Activated CD4-positive, alpha-beta T cell treated with anti-CD3 and anti-CD28 coated beads for 4 hours (primary cell): Measurements from ENCODE around the gene CWC22.
"Not testable (repeated sequence)": the region's sequence is repeated elsewhere in the genome, so short reads cannot be mapped to it uniquely, and the experiment has no call there.

Experiments
- DNase-seq, 2 donors: peaks; one replicate each; pipeline ENCODE4 v3.0.0-alpha.2; 2020

CWC22 gene

DNA sequence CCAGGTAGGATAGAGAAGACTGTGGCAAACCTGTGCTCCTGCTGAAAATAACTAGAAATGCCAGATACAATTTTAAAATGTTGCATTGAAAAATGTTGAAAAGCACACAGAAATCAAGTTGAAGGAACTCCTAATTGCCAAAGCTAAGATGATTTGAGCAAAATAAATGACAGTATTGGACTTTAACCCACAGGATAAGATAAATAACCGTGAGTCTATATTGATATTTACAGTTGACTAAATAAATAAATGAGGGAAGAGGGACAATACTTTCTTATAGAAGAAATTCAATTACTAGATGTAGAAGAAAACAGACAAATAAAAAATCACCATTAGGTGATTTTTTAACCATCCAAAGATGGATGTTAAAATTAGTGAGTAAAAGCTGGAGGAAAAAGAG lies 59.0 kb downstream of the CWC22 start:
- no peak for DNase-seq

DNA sequence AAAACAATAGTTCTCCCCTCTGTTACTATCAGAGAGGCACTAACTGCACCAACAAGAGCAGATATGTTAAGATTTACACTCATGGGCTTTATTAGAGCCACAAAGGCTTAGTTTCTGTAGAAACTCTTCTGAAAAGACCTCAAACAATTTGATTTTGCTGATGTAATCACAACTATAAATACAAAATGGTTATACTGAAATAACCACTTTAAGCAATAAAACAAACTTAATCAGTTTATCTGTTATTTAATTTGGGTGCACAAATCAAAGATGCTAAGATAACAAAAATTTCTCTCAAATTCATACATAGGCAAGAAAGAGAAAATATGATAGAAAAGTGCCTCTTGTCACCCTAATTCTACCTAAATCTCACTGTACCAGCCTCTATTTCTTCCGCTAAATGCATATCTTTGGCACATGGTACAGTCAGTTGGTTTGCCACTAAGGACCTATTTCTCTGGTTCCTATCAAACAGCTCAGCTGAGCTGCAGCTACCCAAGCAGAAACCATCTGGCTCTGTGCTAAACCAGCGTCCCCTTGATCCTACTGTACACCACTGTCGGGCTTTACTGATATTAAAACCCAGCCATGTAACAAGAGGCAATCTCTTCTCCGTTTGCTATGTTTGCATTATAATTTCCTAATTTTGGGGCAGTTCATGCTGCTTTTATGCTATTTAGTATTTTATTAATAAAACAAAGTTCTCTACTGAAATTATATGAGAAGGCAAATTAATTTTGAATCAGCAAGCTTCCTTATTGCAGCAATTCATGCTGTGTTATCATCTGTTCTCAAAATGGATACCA lies 60.1 kb downstream of the CWC22 start:
- DNase-seq = no peak

DNA sequence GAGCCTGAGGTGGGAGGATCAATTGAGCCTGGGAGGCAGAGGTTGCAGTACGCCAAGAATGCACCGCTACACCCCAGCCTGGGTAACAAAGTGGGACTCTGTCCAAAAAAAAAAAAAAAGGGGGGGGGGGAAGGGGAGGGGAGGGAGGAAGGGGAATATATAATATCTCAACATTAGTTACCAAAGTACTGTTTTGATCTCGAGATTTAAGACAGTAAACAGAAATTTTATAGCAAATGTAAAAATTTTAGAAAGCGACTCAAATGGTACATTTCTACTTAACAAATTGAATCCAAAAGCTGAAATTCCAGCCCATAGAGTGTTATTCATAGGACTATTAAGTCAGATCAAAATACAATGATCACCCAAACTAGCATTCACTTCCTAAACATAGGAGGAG lies 60.8 kb downstream of the CWC22 start:
- no peak for DNase-seq

DNA sequence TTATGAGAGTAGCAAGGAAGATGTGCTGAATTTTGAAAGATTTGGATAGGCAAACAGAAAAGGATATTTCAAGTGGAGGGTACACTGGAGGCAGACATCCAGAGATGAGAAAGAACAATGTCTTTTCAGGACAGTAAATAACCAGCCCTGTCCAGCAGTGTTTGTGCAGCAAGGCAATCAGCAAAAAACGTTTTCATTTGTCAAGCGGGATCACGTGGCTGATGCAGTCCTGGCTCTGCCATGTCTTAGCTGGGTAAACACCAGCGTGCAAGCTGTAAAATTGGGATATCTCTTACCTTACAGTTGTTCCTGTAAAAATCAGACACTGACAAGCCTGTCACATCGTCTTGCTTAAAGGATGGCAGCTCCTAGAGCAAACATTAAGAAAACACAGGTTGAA lies 67.8 kb downstream of the CWC22 start:
- no peak for DNase-seq

DNA sequence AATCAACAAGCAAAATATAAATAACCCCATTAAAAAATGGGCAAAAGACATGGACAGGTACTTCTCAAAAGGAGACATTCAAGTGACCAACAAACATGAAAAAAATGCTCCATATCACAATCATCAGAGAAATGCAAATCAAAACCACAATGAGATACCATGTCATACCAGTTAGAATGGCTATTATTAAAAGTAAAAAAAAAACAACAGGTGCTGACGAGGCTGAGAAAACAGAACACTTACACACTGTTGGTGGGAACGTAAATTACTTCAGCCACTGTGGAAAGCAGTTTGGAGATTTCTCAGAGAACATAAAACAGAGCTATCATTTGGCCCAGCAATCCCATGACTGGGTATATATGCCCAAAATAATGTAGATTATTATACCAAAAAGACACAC lies 69.1 kb downstream of the CWC22 start:
- DNase-seq = no peak

DNA sequence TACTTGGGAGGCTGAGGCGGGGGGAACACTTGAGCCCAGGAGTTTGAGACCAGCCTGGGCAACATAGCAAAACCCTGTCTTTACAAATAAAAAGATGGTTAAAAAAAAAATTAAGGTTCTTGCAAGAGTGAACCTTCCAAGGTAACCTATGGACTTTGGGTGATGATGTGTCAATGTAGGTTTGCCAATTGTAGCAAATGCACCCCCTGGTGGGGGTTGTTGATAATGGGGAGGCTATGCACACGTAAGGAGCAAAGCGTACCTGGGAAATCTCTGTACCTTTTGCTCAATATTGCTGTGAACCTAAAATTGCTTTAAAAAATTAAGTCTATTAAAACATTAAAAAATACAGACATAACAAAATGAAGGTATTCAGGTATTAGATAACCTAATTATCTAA lies 70.4 kb downstream of the CWC22 start:
- peak in 1 of 2 donors; percentile 1 for DNase-seq

DNA sequence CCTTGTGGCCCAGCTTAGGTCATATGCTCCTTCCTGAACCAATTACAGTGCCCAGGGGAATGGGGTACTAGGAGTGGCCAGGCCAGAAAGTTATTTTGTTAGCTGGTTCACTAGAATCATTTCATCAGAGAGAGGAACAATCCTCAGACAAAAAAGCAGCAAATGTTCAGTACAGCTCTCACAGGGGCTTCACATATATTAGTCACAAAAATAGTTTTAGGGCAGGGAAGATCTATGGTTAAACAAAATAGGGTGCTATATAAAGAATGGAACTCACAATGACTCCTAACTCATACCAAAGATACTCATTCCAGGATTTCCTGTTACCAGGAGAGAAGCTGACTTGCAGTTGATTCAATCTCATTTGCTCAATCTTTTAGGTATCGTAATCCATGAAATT lies 71.0 kb downstream of the CWC22 start:
- no peak for DNase-seq

DNA sequence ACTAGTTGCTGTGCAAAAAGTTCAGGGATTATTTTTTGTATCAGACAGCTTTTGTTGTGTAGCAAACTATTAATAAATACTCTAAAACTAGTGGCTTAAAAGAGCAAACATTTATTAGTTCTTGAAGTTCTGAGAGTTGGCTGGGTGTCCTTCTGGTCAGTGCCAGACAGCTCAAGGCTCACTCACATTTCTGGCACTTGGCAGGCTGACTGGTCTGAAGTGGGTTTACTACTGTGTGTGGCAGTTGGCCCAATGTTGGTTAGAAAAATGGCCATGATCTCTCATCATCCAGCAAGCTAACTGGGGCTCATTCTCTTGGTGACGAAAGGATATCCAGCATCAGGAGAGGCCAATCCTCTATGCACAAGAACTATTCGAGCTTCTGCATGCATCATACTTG lies 74.3 kb downstream of the CWC22 start:
- no peak for DNase-seq

DNA sequence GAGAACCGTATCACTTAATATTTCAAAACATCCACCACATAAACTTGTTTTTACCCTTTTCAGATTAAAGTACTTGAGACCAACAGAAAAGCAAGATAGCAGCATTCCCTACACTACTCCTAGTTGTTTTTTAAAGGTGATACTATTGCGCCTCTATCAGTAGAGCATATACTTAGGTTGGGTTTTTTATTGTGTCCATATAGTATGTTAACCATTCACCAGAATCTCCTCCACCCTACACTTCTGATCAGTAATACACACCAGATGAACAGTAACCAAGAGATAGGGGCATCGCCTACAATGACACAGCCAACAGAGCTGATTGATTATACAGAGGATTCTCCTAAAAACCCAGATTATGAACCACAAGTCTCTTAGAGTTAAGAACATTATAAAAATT lies 75.6 kb downstream of the CWC22 start:
- DNase-seq = no peak

DNA sequence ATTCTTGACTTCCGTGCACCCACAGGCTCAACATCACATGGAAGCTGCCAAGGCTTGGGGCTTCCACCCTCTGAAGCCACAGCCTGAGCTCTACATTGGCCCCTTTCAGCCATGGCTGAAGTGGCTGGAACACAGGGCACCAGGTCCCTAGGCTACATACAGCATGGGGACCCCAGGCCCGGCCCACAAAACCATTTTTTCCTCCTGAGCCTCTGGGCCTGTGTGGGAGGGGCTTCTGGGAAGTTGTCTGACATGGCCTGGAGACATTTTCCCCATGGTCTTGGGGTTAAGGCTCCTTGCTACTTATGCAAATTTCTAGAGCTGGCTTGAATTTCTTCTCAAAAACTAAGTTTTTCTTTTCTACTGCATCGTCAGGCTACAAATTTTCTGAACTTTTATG lies 77.1 kb downstream of the CWC22 start:
- not testable (repeated sequence) for DNase-seq

DNA sequence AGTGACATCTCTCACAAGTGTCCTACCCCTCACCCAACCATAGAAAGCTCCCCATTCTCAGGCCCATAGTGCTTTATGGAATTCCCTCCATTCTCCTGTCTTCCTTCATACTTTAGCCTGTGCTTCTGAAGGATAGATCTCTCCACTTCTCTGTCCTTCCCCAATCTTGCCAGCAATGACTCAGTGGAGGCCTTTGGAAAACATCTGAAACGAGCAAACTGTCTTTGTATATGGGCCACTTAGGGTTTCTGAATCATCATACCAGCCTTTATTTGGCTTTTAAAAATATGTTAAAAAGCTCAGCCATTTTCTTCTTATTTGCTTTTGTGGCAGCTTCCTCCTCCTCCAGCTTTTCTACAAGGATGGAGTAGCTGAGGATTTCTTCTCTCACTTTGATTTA lies 80.1 kb downstream of the CWC22 start:
- DNase-seq = no peak

DNA sequence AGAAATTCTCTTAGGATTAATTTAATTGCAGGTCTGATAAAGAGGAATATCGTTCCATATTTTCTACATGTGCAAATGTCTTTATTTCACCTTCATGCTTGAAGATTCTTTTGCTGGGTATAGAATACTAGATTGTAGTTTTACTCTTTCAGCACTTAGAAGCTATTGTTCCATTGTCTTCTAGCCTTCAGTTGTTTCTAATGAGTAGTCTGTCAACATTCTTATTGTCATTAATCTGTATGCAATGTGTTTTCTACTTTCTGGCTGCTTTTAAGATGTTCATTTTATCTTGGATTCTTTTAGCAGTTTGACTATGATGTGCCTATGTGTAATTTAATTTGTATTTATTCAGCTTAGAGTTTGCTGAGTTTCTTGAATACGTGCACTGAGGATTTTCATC lies 81.4 kb downstream of the CWC22 start:
- no peak for DNase-seq

DNA sequence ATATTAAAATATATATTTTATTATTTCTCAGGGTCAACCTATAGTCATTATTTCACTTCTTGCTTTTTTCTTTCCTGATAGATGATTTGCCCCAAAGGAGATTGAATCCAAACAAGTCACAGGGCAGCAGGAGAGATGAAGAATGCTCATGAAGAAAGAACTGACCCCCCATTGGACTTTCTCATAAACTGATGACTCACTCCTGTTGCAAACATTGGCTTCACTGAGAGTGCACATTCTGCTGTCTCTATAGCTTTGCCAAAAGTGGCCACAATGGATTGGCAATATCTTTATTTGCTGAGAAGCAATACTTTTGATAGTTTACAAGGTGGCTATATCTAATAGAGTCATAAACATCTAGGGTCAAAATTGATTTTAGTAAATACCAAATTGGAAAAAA lies 89.8 kb downstream of the CWC22 start:
- no peak for DNase-seq

DNA sequence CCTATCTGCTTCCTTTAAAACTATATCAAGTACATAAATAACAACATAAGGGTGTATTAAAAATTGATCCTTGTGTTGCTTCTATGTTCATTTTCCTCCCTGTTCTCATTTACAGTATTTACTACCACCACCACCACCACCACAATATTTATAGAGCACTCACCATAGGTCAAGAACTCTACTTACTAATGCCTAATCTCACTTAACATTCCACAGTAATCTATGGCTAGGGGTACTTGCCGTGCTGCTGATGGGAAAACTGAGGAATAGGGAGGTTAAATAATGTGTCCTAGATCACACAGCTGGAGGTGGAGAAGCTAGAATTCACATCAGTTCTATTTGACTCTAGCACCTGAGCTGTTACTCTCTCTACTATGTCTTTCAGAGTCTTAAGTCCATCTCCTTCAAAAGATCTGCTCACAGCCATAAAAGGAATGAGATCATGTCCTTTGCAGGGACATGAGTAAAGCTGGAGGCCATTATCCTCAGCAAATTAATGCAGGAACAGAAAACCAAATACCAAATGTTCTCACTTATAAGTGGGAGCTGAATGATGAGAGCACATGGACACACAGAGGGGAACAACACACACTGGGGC lies 91.6 kb downstream of the CWC22 start:
- DNase-seq = no peak

DNA sequence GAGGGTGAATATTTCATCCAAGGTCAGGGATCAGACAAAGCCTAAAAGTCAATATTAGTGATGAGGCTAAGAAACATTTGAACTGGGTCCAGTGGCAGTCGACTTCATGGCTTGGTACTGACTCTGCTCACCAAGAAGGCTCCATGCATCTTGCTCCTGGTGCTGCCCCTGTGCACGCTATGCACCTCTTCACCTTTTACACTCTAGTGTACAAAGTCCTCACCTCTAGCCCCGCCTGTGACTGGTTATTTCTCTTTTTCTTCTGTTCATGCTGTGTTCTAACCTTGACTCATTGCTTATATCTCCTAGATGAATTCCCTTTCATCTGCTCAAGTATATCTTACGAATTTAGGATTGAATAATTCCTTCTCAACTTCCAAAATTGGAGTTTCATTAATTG lies 93.3 kb downstream of the CWC22 start:
- no peak for DNase-seq

DNA sequence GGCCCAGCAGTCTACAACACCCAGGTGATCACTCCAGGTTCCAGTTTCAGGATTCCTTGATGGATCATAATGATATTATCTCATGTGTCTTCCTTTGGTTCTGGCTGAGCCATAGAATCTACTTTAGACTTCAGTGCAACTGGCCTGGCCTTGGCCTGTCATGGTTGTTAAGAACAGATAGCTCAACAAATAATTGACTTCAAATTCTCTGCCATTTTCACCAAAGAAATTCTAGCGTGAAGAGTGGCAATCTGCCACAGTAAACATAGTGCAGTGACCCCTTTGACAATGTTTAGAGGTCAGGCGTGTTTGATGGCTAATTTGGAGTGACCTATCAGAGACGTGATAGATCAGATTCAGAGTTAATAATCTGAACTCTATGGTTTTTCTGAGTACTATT lies 95.5 kb downstream of the CWC22 start:
- DNase-seq = no peak

DNA sequence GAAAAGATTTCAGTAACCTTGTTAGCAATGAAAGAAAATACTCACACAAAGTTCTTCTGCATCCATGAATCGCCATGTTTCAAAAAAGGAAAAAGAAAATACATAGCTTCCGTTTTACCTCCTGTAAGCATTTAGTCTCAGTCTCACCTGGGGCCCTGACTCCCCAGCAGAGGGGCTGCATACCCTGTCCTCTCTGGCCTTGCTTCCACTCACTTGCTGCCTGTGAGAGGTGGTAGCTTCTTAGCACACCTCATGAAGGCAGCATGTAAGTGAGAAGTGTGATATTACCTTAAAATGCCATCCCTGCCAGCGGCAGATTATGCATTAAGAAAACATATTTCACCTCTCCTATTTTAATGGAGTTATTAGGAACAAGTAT lies 96.4 kb downstream of the CWC22 start:
- DNase-seq = no peak

DNA sequence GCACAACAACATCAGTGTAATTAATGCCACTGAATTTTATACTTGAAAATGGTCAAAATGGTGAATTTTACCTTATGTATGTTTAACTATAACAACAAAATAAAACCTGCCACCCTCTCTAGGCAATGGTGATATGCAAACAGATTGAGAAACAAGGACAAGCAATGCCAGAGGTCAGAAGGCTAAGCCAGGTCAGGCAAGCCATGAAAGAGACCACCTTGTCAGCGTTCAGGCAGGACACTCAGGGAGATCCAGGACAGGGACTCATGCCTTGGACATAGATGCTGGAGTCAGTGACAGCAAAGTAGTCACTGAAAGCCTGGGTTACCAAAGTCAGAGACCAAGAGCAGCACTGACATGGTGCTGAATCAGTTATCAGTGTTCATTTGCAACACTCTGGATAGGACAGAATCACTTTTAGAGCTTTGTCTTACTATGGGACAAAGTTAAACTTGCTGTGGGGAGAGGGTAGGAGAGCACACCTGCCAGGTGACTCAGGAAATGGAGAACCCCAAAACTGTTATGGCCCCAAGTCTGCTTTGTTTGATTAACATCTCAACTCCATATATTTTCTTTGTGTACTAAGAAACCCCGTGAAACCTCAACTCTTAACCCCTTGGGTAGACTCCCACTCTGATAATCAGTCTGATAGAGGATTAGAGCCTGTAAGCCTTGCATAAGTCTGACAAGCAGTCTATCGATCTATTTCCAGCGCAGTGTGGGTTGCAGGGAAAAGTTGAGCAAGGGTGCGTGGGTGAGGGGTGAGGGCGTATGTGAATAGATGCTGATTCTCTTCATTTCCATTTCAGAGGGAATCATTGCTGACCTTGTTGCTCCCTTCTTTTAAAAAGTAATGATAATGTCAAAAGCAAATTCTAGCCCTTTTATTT lies 97.0 kb downstream of the CWC22 start:
- no peak for DNase-seq

DNA sequence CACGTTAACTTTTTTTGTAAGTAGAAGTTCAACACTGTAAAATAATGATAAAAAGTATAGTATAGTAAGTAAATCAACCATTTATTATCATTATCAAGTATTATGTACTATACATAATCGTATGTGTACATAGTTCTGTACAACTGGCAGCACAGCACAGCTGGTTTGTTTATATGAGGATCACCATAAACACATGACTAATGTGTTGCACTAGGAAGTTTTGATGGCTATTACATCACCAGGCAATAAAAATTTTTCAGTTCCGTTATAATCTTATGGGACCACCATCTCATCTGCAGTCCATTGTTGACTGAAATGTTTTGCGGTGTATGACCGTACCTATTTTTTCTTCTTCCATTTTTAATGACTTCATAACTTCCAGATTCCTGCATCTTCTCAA lies 106.4 kb downstream of the CWC22 start:
- DNase-seq = no peak

DNA sequence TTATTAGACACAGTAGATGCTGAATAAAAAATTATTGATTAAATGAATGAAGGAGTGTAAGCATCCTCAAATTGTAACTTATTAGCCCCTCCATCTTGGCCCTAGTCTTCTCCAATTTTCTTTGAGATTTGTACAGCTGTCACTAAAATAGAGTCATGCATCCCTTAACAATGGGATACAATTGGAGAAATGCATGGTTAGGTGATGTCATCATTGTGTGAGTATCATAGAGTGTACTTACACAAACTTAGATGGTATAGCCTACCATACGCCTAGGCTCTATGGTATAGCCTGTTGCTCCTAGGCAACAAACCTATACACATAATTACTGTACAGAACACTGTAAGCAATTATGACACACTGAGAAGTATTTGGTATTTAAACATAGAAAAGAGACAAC lies 107.4 kb downstream of the CWC22 start:
- DNase-seq = no peak

DNA sequence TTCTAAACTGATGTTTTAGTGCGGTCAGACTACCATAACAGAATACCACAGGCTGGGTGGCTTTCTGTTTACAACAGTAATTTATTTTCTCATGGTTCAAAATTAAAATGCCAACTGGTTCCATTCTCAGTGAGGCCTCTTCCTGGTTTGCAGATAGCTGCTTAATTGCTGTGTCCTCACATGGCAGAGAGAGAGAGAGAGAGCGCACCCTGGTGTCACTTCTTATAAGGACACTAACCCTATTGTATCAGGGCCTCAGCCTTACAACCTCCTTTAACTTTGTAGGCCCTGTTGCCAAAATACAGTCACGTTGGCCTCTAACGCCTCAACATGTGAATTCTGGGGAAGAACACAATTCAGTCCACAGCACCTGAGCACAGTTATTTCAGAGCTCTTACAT lies 108.2 kb downstream of the CWC22 start:
- DNase-seq = no peak
